HCT116 (cell line): ENCODE data around the gene BMP7. TPM values are rescaled to one million over a fixed set of nuclear protein-coding genes. Genes with fewer than 3 reads are reported as not detected.

ENCODE experiments used
- ATAC-seq: fragments of 200-7000 bp; cut with Tn5 transposase; 2 replicates; pipeline ENCODE4 v1.9.1; 2020; ENCODE audit warnings: mild to moderate bottlenecking, moderate library complexity
- BruUV-seq: library from RNA; stranded (reverse); fragments of 400-500 nt; replicated peaks from 2 replicates; lab custom pipeline; 2021; lab: Mats Ljungman, UMichigan
- CTCF ChIA-PET: fragments of 300-600 bp; sonication (Branson Sonifier 250); formaldehyde crosslinking; loops from one replicate; lab custom pipeline; 2021; ENCODE audit warnings: antibody characterized with exemption; lab: Charles Lee
- POLR2A ChIA-PET: fragments of 300-600, 350-600 bp; sonication (Branson Sonifier 250); formaldehyde crosslinking; loops from one replicate; lab custom pipeline; 2021; ENCODE audit warnings: antibody characterized with exemption; lab: Charles Lee
- RAD21 ChIA-PET, 2 experiments: fragments of 300-600 bp; sonication (Branson Sonifier 250); formaldehyde crosslinking; loops; one replicate each; lab custom pipeline; 2023; ENCODE audit warnings: low total read pairs in 2 of 2; ENCODE audit not compliant: uncharacterized antibody in 2 of 2, unreplicated experiment in 2 of 2, low non-redundant PET in 1 of 2; lab: Charles Lee
- DNase-seq: peaks from one replicate; pipeline ENCODE4 v3.0.0-alpha.2; 2010; ENCODE audit warnings: low read depth, low spot score
- H2AFZ ChIP-seq: fragments of 200-600 bp; shearing (Covaris generic), sonication (generic); 2 replicates; pipeline ENCODE4 v1.6.1; 2017; ENCODE audit warnings: low read depth, mixed run types, mixed read lengths, antibody characterized with exemption, low read length; ENCODE audit not compliant: poor library complexity, severe bottlenecking
- H3K27ac ChIP-seq: 2 replicates; pipeline ENCODE4 v1.5.1; 2012; ENCODE audit warnings: low read depth, low read length
- H3K27me3 ChIP-seq: fragments of 200-600 bp; sonication (generic); 2 replicates; pipeline ENCODE4 v1.6.1; 2016; ENCODE audit warnings: mixed run types, low read length, mixed read lengths; ENCODE audit not compliant: insufficient read depth
- H3K36me3 ChIP-seq, 2 experiments: fragments of 200-500 bp in 1 of 2; fragments of 200-600 bp in 1 of 2; sonication (Bioruptor generic) in 1 of 2; sonication (generic) in 1 of 2; 2 replicates each; pipeline versions ENCODE4 v1.5.1 to v1.6.1; 2014 to 2016; ENCODE audit warnings: low read length in 2 of 2, inconsistent platforms in 1 of 2, mixed read lengths in 1 of 2, mixed run types in 1 of 2; ENCODE audit not compliant: insufficient read depth in 2 of 2, control insufficient read depth in 1 of 2
- H3K4me1 ChIP-seq, 2 experiments: fragments of 200-600 bp in 1 of 2; sonication (generic) in 1 of 2; 2 replicates each; pipeline versions ENCODE4 v1.5.1 to v1.6.1; 2012 to 2017; ENCODE audit warnings: low read length in 2 of 2, inconsistent platforms in 1 of 2, mild to moderate bottlenecking in 1 of 2, mixed read lengths in 1 of 2, mixed run types in 1 of 2, moderate library complexity in 1 of 2; ENCODE audit not compliant: insufficient read depth in 2 of 2, control insufficient read depth in 1 of 2
- H3K4me2 ChIP-seq: fragments of 200-600 bp; sonication (generic); 2 replicates; pipeline ENCODE4 v1.6.1; 2017; ENCODE audit warnings: mixed run types, low read length, mixed read lengths
- H3K4me3 ChIP-seq, 2 experiments: fragments of 200-600 bp in 1 of 2; sonication (generic) in 1 of 2; replicated peaks in 1 of 2; 2 replicates each; pipeline ENCODE4 v1.5.1; 2011 to 2016; ENCODE audit warnings: low read length in 2 of 2, control low read depth in 1 of 2, low read depth in 1 of 2, mild to moderate bottlenecking in 1 of 2, mixed read lengths in 1 of 2, mixed run types in 1 of 2
- H3K79me2 ChIP-seq: fragments of 200-600 bp; sonication (generic); 2 replicates; pipeline ENCODE4 v1.6.1; 2017; ENCODE audit warnings: mild to moderate bottlenecking, mixed run types, low read length, moderate library complexity, mixed read lengths; ENCODE audit not compliant: insufficient read depth
- H3K9ac ChIP-seq: fragments of 200-600 bp; sonication (generic); 2 replicates; pipeline ENCODE4 v1.6.1; 2016; ENCODE audit warnings: low read length, mixed read lengths
- H3K9me2 ChIP-seq: fragments of 200-600 bp; sonication (generic), shearing (Covaris generic); 2 replicates; pipeline ENCODE4 v1.6.1; 2017; ENCODE audit warnings: mixed run types, mild to moderate bottlenecking, moderate library complexity; ENCODE audit not compliant: insufficient read depth
- H3K9me3 ChIP-seq, 2 experiments: fragments of 200-500 bp in 1 of 2; fragments of 200-600 bp in 1 of 2; sonication (Bioruptor generic) in 1 of 2; sonication (generic) in 1 of 2; 2 replicates each; pipeline ENCODE4 v1.6.1; 2014 to 2017; ENCODE audit warnings: low read length in 2 of 2, mixed read lengths in 2 of 2, inconsistent platforms in 1 of 2, low read depth in 1 of 2, mild to moderate bottlenecking in 1 of 2, mixed run types in 1 of 2, moderate library complexity in 1 of 2; ENCODE audit not compliant: control insufficient read depth in 1 of 2, insufficient read depth in 1 of 2
- H4K20me1 ChIP-seq: fragments of 200-600 bp; sonication (generic), shearing (Covaris generic); 2 replicates; pipeline ENCODE4 v1.6.1; 2017; ENCODE audit warnings: mixed run types, mild to moderate bottlenecking, moderate library complexity; ENCODE audit not compliant: insufficient read depth
- CEBPB ChIP-seq: IDR thresholded peaks from 2 replicates; pipeline ENCODE4 v1.6.1; 2012; ENCODE audit warnings: low read depth
- ELF1 ChIP-seq: IDR thresholded peaks from 2 replicates; pipeline ENCODE4 v1.6.1; 2012; ENCODE audit warnings: low read depth, borderline replicate concordance
- EZH2 ChIP-seq: fragments of 200-600 bp; sonication (generic); IDR thresholded peaks from 2 replicates; pipeline ENCODE4 v1.6.1; 2017; ENCODE audit warnings: antibody characterized with exemption, mixed run types
- POLR2A ChIP-seq: IDR thresholded peaks from 2 replicates; pipeline ENCODE4 v1.7.0; 2011; ENCODE audit warnings: borderline replicate concordance; ENCODE audit not compliant: insufficient read depth, insufficient read length; ENCODE audit errors: extremely low read depth
- SRF ChIP-seq: IDR thresholded peaks from 2 replicates; pipeline ENCODE4 v1.6.1; 2012; ENCODE audit warnings: low read depth
- TCF7L2 ChIP-seq: IDR thresholded peaks from 2 replicates; pipeline ENCODE4 v1.7.0; 2011; ENCODE audit warnings: borderline replicate concordance, inconsistent platforms; ENCODE audit not compliant: insufficient read depth, insufficient read length; ENCODE audit errors: extremely low read depth
- ZNF274 ChIP-seq: fragments of 200-500 bp; sonication (Bioruptor generic); IDR thresholded peaks from 2 replicates; pipeline ENCODE4 v1.6.1; 2014; ENCODE audit warnings: mild to moderate bottlenecking, low read depth, low read length, inconsistent platforms
- intact Hi-C: fragments of 100-400 bp; cut with micrococcal nuclease; formaldehyde crosslinking; loops from 2 replicates; pipeline ENCODE4 v1.10.0; 2022
- total RNA-seq: library from RNA; stranded (reverse); gene quantifications from one replicate; pipeline ENCODE4 v1.2.1, GENCODE V29; 2021; ENCODE audit not compliant: unreplicated experiment
- TF ChIP-seq, protein P1 (sequence below): IDR thresholded peaks from 2 replicates; pipeline ENCODE4 v1.6.1; 2011; ENCODE audit warnings: mild to moderate bottlenecking, low read length, moderate library complexity; ENCODE audit not compliant: insufficient replicate concordance; ENCODE audit errors: extremely low read depth
- TF ChIP-seq, protein P2 (sequence below): IDR thresholded peaks from 2 replicates; pipeline ENCODE4 v1.6.1; 2012; ENCODE audit warnings: low read depth

The BMP7 gene
- total RNA-seq, 1 experiment from 2014 or later = 7.0 TPM

DNA sequence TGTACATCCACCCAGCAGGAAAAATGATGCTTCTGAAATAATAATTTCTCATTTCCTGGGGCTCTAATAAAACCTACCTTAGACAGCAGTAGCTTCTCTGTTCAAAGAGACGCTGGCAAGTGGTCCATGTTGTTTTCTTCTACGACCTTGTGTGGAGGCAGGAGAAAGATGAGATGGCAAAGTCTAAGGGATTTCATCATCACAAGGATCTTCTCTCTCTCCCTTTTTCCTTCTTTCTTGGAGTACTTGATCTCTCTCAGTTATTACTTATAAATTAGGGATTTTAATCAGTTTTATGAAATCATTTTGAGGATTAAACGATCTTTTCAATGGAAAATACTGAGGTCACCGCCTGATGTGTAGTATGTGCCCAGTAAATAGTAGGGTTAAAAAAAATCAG lies 147.5 kb downstream of the BMP7 start:
- ChIA-PET POLR2A (no interaction called here), RAD21 (no interaction called here), CTCF (no interaction called here)
- no peak overlapping the region for H3K4me3 ChIP-seq
- no peaks in the 10 kb centered on the region for H4K20me1 ChIP-seq
- intact Hi-C loops = no loop called here
- no peak overlapping the region for H2AFZ ChIP-seq
- H3K36me3 ChIP-seq = no peaks in the 10 kb centered on the region
- H3K4me2 ChIP-seq = no peak overlapping the region
- TF ChIP-seq SRF = no peak
- no peak for TF ChIP-seq TCF7L2
- no peak for TF ChIP-seq EZH2
- TF ChIP-seq CEBPB = no peak
- no peak for TF ChIP-seq ELF1
- TF ChIP-seq POLR2A = no peak
- TF ChIP-seq, protein P1, sequence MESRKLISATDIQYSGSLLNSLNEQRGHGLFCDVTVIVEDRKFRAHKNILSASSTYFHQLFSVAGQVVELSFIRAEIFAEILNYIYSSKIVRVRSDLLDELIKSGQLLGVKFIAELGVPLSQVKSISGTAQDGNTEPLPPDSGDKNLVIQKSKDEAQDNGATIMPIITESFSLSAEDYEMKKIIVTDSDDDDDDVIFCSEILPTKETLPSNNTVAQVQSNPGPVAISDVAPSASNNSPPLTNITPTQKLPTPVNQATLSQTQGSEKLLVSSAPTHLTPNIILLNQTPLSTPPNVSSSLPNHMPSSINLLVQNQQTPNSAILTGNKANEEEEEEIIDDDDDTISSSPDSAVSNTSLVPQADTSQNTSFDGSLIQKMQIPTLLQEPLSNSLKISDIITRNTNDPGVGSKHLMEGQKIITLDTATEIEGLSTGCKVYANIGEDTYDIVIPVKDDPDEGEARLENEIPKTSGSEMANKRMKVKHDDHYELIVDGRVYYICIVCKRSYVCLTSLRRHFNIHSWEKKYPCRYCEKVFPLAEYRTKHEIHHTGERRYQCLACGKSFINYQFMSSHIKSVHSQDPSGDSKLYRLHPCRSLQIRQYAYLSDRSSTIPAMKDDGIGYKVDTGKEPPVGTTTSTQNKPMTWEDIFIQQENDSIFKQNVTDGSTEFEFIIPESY = no peak
- no peak for TF ChIP-seq ZNF274
- TF ChIP-seq, protein P2, sequence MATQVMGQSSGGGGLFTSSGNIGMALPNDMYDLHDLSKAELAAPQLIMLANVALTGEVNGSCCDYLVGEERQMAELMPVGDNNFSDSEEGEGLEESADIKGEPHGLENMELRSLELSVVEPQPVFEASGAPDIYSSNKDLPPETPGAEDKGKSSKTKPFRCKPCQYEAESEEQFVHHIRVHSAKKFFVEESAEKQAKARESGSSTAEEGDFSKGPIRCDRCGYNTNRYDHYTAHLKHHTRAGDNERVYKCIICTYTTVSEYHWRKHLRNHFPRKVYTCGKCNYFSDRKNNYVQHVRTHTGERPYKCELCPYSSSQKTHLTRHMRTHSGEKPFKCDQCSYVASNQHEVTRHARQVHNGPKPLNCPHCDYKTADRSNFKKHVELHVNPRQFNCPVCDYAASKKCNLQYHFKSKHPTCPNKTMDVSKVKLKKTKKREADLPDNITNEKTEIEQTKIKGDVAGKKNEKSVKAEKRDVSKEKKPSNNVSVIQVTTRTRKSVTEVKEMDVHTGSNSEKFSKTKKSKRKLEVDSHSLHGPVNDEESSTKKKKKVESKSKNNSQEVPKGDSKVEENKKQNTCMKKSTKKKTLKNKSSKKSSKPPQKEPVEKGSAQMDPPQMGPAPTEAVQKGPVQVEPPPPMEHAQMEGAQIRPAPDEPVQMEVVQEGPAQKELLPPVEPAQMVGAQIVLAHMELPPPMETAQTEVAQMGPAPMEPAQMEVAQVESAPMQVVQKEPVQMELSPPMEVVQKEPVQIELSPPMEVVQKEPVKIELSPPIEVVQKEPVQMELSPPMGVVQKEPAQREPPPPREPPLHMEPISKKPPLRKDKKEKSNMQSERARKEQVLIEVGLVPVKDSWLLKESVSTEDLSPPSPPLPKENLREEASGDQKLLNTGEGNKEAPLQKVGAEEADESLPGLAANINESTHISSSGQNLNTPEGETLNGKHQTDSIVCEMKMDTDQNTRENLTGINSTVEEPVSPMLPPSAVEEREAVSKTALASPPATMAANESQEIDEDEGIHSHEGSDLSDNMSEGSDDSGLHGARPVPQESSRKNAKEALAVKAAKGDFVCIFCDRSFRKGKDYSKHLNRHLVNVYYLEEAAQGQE = no peak
- no peaks in the 10 kb centered on the region for H3K4me1 ChIP-seq
- no peaks in the 10 kb centered on the region for H3K79me2 ChIP-seq
- H3K27ac ChIP-seq = no peak overlapping the region
- H3K9me3 ChIP-seq = no peaks in the 10 kb centered on the region
- DNase-seq = no peak
- no peak for ATAC-seq
- BruUV-seq = no TSS peak
- no peaks in the 10 kb centered on the region for H3K9me2 ChIP-seq
- no peaks in the 10 kb centered on the region for H3K27me3 ChIP-seq
- H3K9ac ChIP-seq = no peak overlapping the region

Other genes with a start within 250 kb of the BMP7 start
- not detected for gene SPO11, start 63.2 kb upstream of the BMP7 start, total RNA-seq
- gene RAE1, start 84.6 kb upstream of the BMP7 start, total RNA-seq = 46.3 TPM
- gene RBM38, start 124.8 kb upstream of the BMP7 start, total RNA-seq = 36.2 TPM